Endothelial cell (in vitro differentiated cells): ENCODE data around the gene PGRMC2. TPM values are rescaled to one million over a fixed set of nuclear protein-coding genes. Genes with fewer than 3 reads are reported as not detected.

Experiments used
- DNase-seq: peaks from one replicate; pipeline ENCODE4 v3.0.0; 2021; ENCODE audit warnings: low spot score
- H3K27ac Mint-ChIP-seq: one replicate; pipeline ENCODE4 v1.8.0; 2021; ENCODE audit warnings: mixed read lengths, inconsistent platforms; ENCODE audit not compliant: unreplicated experiment
- H3K27me3 Mint-ChIP-seq: one replicate; pipeline ENCODE4 v1.8.0; 2021; ENCODE audit warnings: mild to moderate bottlenecking, moderate library complexity, mixed read lengths, inconsistent platforms; ENCODE audit not compliant: unreplicated experiment
- H3K36me3 Mint-ChIP-seq: one replicate; pipeline ENCODE4 v1.8.0; 2021; ENCODE audit warnings: mild to moderate bottlenecking, low read depth, mixed read lengths, inconsistent platforms; ENCODE audit not compliant: unreplicated experiment
- H3K4me1 Mint-ChIP-seq: one replicate; pipeline ENCODE4 v1.8.0; 2021; ENCODE audit warnings: mild to moderate bottlenecking, mixed read lengths, inconsistent platforms; ENCODE audit not compliant: unreplicated experiment
- H3K4me3 Mint-ChIP-seq: one replicate; pipeline ENCODE4 v1.8.0; 2021; ENCODE audit warnings: mild to moderate bottlenecking, mixed read lengths, inconsistent platforms; ENCODE audit not compliant: unreplicated experiment
- H3K9me3 Mint-ChIP-seq: one replicate; pipeline ENCODE4 v1.8.0; 2021; ENCODE audit warnings: mixed read lengths, inconsistent platforms; ENCODE audit not compliant: unreplicated experiment
- total RNA-seq: library from RNA; stranded (reverse); fragmentation: NEBNext Ultra II Directional; extraction: Animal tissue kit (Norgen Biotek cat#: 25700); gene quantifications from one replicate; pipeline ENCODE4 v1.2.1, GENCODE V29; 2021; ENCODE audit not compliant: unreplicated experiment
- TF ChIP-seq, protein P1 (sequence below): fragments of 200-600 bp; sonication (generic); IDR thresholded peaks from one replicate; pipeline ENCODE4 v1.5.0; 2021; ENCODE audit warnings: antibody characterized with exemption; ENCODE audit not compliant: unreplicated experiment

PGRMC2 gene
- total RNA-seq, 1 donor from 2014 or later, result 37.4 TPM

DNA sequence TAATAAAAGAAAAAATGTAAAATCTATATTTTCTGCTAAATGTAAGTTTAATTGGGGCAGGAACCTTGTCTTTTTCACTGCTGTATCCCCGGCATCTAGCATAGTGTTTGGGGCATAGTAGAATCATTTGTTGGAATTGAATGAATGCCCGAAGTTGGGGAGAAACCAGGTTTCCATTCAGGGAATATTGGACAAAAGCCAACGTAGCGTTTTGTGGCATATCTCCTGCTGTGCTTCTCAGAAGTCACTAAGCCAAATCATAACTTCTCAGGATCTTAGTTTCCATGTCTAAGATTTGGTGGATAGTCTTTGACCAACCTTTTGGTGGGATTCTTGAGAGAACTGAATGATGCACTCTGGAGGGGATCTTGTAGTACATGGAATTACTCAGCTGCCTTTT is 42.0 kb upstream of the PGRMC2 start:
- Mint-ChIP-seq H3K4me3 (no peak overlapping the region), H3K27me3 (no peaks in the 10 kb centered on the region), H3K36me3 (no peaks in the 10 kb centered on the region), H3K4me1 (no peaks in the 10 kb centered on the region), H3K27ac (no peak overlapping the region), H3K9me3 (no peaks in the 10 kb centered on the region)
- no peak for DNase-seq
- TF ChIP-seq, protein P1, sequence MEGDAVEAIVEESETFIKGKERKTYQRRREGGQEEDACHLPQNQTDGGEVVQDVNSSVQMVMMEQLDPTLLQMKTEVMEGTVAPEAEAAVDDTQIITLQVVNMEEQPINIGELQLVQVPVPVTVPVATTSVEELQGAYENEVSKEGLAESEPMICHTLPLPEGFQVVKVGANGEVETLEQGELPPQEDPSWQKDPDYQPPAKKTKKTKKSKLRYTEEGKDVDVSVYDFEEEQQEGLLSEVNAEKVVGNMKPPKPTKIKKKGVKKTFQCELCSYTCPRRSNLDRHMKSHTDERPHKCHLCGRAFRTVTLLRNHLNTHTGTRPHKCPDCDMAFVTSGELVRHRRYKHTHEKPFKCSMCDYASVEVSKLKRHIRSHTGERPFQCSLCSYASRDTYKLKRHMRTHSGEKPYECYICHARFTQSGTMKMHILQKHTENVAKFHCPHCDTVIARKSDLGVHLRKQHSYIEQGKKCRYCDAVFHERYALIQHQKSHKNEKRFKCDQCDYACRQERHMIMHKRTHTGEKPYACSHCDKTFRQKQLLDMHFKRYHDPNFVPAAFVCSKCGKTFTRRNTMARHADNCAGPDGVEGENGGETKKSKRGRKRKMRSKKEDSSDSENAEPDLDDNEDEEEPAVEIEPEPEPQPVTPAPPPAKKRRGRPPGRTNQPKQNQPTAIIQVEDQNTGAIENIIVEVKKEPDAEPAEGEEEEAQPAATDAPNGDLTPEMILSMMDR, result no peak

DNA sequence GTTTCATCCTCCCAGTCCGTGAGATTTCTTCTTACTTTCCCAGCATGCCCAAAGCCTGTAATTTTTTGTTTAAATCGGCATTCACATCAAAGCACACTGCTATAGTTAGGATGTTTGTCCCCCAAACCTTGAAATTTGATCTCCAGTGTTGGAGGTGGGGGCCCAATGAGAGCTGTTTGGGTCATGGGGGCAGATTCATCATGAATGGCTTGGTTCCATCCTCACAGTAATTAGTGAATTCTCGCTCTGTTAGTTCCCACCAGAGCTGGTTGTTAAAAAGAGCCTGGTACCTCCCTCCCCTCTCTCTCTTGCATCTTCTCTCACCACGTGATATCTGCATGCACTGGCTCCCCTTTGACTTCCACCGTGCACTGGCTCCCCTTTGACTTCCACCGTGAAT is 40.5 kb upstream of the PGRMC2 start:
- Mint-ChIP-seq H3K27ac (no peak overlapping the region), H3K27me3 (no peaks in the 10 kb centered on the region), H3K4me1 (no peaks in the 10 kb centered on the region), H3K9me3 (no peaks in the 10 kb centered on the region), H3K36me3 (no peaks in the 10 kb centered on the region), H3K4me3 (no peak overlapping the region)
- no peak for DNase-seq
- TF ChIP-seq, protein P1, result no peak

DNA sequence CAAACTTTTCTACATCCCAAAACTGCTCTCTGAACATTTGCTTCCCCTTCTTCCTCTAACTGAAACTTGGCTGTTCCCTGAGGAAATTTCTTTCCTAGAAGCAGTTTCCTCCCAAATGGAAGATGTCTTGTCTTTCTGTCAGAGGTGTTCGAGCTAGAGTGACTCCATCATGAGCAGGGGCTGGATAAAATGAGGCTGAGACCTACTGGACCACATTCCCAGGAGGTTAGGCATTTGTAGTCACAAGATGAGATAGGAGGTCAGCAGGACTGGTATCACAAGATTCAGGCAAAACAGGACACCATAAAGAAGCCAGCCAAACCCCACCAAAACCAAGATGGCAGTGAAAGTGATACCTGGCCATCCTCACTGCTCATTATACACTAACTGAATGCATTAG is 35.8 kb upstream of the PGRMC2 start:
- Mint-ChIP-seq H3K4me3 (no peak overlapping the region), H3K27ac (no peak overlapping the region), H3K9me3 (no peaks in the 10 kb centered on the region), H3K36me3 (peaks cover 3% of the 10 kb centered on the region), H3K4me1 (no peaks in the 10 kb centered on the region), H3K27me3 (no peaks in the 10 kb centered on the region)
- DNase-seq, result no peak
- TF ChIP-seq, protein P1, result no peak

DNA sequence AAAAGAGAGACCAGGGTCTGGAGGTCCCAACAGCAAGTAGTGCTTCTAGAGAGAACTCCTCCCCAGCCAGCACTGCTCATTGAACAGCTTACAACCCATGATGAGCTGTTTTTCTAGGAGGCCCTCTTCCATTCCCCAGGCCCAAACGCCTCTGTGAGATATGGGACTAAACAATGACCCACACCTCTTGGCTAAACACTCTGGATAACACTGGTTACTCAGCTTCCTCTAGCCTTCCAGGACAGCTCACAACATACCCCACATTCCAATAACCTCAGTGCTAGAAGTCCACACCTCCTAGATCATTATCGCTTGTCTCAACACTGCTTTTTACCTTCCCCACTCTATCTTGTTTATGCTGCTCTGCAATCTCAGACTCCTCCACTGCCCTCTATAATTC is 35.4 kb upstream of the PGRMC2 start:
- H3K9me3 Mint-ChIP-seq, result no peaks in the 10 kb centered on the region
- DNase-seq, result no peak
- H3K27ac Mint-ChIP-seq, result no peak overlapping the region
- H3K36me3 Mint-ChIP-seq, result peaks cover 3% of the 10 kb centered on the region
- TF ChIP-seq, protein P1, result no peak
- H3K27me3 Mint-ChIP-seq, result no peaks in the 10 kb centered on the region
- H3K4me3 Mint-ChIP-seq, result no peak overlapping the region
- H3K4me1 Mint-ChIP-seq, result peaks cover under 1% of the 10 kb centered on the region

DNA sequence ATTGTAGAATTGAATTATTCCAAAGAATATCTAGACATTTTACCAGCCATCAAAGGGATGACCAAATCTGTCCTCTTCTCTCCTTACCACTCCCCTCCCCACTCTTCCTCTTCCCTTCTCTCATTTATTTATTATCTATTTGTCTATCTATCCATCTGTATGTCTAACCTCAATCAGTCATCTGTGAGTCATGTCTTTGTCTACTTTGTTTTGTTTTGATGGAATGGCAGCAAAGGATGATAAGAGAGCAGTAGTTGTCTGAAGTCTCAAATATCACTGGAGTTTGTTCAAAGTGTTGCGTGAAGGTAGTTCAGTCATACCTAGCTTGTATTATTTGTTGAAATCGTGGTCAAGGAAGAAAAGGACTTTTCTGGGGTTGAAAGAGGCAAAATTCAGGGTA is 34.7 kb upstream of the PGRMC2 start:
- DNase-seq, result no peak
- Mint-ChIP-seq H3K36me3 (peaks cover 3% of the 10 kb centered on the region), H3K27me3 (no peaks in the 10 kb centered on the region), H3K9me3 (no peaks in the 10 kb centered on the region), H3K4me3 (no peak overlapping the region), H3K27ac (no peak overlapping the region), H3K4me1 (peaks cover 3% of the 10 kb centered on the region)
- TF ChIP-seq, protein P1, result no peak
